Ovary (tissue), 3 donors: ENCODE measurements around the gene NDST3.

Source experiments
- CTCF ChIP-seq, 3 donors: fragments of 450-650 bp in 2 of 3; fragments of 200-600 bp in 1 of 3; IDR thresholded peaks; one replicate each; pipeline versions ENCODE4 v1.5.1 to v1.8.0; 2016 to 2022; ENCODE audit warnings: antibody characterized with exemption in 3 of 3, mild to moderate bottlenecking in 1 of 3
- EP300 ChIP-seq: sonication (generic); formaldehyde crosslinking; IDR thresholded peaks from one replicate; pipeline ENCODE4 v1.6.1; 2017; ENCODE audit warnings: antibody characterized with exemption
- POLR2A ChIP-seq: fragments of 450-650 bp; IDR thresholded peaks from one replicate; pipeline ENCODE4 v1.6.1; 2017; ENCODE audit warnings: antibody characterized with exemption, mild to moderate bottlenecking, moderate library complexity
- donor health status: DM: no; HTN: no; CAD: no.

- TF ChIP-seq CTCF (IDR thresholded peaks at IDR 0.05) (no peak), POLR2A (no peak), EP300 (no peak)
Measured at GRCh38 chr4:118271788-118272187, 237.5 kb downstream of the NDST3 start.
